ENCODE results near the gene MFSD12. TPM values are rescaled to one million over a fixed set of nuclear protein-coding genes. Genes with fewer than 3 reads are reported as not detected.

MFSD12 gene
- polyA plus RNA-seq, 3 donors = 44.0 to 93.7 (median 60.7) TPM

DNA sequence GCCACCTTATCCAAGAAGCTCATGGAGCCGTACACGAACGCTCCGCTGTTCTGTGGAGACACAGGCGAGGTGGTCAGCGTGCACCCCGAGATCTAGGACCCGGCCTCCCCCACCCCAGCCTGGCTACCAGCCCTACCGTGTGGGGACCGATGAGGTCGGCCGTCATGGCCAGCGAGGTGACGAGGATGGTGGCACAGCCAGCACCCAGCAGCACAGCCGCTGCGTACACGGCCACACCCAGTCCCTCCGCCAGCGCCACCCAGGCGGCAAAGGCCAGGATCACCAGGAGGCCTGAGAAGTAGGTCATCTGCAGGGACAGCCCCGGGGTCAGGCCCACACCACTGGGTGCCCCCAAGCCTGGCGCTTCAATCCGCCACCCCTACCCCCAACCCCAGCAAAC, 11.3 kb downstream of the MFSD12 start:
- no peak for DNase-seq (ENCODE audit: extremely low read depth in 1 of 11, low read depth in 9 of 11, low spot score in 4 of 11)

DNA sequence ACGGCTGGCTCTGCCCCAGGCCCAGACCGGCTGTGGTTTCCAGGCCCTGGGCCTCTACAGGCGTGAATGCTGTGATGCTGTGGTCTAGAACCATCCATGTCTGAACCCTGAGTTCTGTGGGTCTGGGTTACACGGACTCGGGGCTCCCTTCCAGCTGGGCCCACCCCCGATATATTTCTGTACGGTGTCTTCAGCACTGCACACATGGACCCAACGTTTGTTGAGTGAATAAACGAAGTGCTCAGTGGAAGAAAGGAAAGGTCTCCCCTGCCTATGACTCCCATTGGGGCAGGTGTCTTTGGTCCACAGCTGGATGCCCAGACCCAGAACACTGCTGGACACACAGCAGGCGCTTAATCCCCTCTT, 11.7 kb downstream of the MFSD12 start:
- DNase-seq (ENCODE audit: extremely low read depth in 1 of 11, low read depth in 9 of 11, low spot score in 4 of 11) = no peak

DNA sequence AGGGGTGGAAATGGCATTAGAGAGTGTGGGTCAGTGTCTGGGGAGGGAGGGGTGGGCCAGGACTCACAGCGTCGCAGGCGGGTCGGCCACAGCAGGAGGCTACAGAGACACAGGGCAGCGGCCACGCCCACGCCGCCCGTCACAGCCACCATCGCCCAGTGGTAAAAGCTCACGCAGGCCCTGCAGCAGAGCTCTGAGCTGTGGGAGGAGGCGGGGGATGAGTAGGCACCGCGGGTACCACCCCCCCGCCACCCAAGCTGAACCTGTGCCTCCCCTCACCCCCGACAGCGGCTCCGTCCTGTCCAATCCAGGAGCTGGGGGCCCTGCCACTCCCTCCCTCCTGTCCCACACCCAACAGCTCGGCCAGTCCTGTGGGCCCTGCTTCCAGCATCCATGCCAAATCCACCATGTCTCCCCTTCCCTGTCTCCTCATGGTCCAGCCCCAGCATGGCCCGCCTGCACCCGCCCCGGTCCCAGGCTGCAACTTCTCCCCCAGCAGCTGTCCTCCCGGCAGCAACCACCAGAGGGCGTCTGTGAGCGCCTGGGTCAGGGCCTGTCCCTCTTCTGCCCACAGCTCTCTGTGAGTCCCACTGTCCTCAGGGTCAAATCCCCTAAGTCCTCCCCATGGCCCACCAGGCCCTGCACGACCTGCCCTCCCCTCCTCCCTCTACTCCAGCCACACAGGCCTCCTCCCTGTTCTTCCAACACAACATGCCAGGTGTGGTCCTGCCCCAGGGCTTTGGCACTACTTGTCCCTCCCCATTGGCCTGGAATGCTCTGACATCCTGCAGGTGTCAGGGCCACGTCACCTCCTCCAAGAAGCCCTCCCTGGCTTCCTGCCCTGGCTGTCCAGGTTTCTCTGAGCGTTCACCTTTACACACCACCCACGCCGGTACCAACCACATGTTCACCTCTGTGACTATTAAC, 12.4 kb downstream of the MFSD12 start:
- no peak for DNase-seq (ENCODE audit: extremely low read depth in 1 of 11, low read depth in 9 of 11, low spot score in 4 of 11)

- DNase-seq (ENCODE audit: extremely low read depth in 1 of 11, low read depth in 9 of 11, low spot score in 4 of 11) = no peak
These were observed 13.4 kb downstream of the MFSD12 start for GRCh38 chr19:3544058-3544376.

DNA sequence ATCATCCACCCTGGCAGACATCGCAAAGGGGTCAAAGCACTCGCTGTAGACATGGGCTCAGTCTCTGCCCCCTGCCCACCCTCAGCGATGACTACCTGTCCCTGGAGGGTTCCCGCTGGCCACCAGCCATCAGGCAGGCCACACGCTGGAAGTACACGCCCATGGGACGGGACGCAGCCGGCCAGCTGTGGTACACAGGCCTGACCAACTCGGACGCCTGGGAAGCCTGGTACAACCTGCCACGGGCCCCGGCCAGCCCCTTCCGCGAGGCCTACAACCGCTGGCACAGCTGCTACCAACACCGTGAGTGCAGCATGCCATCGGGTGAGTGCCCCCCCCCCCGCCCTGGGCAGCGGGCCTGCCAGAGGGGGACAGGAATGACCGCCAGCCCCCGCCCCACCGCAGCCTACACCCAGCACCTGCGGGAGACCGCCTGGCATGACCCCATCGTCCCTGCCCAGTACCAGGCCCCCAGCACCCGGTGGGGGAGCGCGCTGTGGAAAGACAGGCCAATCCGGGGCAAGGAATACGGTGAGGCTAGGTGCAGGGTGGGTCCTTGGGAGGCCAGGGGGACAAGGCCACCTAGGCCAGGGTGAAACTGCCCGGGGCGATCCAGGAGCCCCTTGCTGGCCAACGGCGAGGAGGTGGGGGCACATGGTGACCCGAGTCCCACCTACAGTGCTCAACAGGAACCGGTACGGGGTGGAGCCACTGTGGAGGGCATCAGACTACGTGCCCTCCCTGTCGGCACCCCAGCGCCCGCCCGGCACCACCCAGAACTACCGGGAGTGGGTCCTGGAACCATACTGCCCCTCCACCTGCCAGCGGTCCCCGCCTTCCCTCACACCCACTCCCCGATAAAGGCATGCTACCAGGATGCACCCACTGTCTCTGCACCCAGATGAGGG, 14.0 kb downstream of the MFSD12 start:
- no peak for DNase-seq (ENCODE audit: extremely low read depth in 1 of 11, low read depth in 9 of 11, low spot score in 4 of 11)

- DNase-seq (ENCODE audit: extremely low read depth in 1 of 11, low read depth in 9 of 11, low spot score in 4 of 11) = no peak
These were observed 17.6 kb downstream of the MFSD12 start for GRCh38 chr19:3539756-3540118.

- DNase-seq (ENCODE audit: extremely low read depth in 1 of 11, low read depth in 9 of 11, low spot score in 4 of 11) = no peak
These were observed 18.2 kb downstream of the MFSD12 start, which contains the start of gene TEKTIP1 for GRCh38 chr19:3538965-3539755. Gene TEKTIP1 (plus strand): TSS chr19:3539174. CDS start chr19:3539178, 4 bp downstream.

GRCh38 chr19:3538258-3538929, 19.0 kb downstream of the MFSD12 start:
- DNase-seq (ENCODE audit: extremely low read depth in 1 of 11, low read depth in 9 of 11, low spot score in 4 of 11) = no peak

DNA sequence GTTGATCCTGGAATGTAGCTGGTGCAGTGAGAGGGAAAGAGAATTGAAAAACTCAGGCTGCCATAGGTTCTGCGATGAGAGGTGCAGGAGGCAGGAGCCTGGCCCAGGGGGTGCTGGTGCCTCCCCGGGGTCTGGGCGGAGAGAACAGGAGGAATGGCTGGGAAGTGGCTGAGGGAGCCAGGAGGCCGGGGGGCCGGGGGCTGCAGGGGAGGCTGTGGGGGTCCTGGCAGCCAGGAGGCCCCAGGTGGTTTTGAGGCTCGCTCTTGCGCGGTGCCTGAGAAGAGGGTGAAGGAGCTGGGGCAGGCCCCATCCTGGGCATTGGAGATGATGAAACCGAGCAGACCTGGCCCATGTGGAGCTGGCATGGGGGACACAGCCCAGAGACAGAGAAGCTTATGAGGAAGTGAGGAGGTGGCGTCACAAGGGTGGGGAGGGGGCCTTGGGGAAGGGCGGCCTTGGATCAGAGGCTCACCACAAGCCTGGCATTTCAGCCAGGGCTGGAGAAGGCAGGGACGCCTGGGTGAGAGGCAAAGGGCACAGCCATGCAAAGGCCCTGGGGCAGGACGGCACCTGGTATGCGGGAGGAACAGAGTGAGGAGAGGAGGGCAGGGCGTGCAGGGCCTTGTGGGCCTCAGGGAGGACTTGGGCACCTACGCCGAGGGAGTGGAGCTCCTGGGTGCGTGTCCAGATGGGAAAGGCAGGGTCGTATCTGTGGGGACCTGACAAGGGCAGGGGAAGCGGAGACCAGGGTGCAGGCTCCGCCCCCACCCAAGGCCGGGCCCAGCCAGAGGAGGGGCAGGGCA, 19.7 kb downstream of the MFSD12 start:
- DNase-seq (ENCODE audit: extremely low read depth in 1 of 11, low read depth in 9 of 11, low spot score in 4 of 11) = no peak

DNA sequence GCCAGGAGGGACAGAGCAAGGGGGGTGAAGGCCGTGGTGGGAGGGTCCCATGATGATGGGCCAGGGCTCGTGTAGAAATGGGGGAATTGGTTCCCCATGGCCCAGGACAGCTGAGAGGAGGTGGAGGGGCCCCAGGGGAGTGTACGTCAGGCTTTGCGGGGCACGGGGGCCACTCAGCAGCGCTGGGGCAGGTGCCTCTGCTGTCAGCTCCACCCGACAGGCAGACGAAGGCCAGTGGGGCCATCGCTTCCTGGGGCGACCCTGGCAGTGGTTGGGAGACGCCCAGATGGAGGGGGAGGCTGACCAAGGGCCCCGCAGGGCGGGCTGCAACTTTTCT, 20.3 kb downstream of the MFSD12 start:
- DNase-seq (ENCODE audit: extremely low read depth in 1 of 11, low read depth in 9 of 11, low spot score in 4 of 11) = no peak

DNA sequence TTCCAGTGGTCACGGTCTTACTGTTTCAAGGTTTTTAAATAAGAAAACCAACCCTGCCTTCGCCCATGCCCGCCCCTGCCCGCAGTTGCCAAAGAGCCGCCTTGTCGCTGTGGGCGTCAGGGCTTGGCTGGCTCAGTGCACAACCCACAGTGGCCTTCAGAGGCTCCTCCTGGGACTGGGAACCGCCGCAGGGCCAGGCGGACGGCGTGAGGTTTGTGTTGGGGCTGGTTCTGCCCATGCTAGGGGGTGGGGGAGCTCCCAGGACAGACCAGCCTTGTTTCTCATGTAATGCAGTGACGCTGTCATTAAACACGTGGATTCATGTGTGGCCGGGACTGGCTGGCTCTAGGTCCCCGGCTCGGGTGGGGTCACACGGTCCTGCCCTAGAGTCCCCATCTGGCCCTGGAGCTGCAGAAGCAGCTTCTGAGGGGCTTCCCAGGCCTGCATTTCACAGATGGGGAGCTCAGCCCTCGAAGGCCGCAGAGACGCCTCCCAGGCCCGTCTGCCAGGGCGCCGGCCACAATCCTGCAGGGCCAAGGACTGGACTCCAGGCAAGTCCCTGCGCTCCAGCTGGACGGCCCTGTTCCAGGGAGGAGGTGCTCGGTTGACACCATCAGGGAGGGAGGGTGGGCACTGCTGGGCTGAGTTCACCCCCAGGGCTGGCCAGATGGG, 20.8 kb downstream of the MFSD12 start:
- no peak for DNase-seq (ENCODE audit: extremely low read depth in 1 of 11, low read depth in 9 of 11, low spot score in 4 of 11)

GRCh38 chr19:3535981-3536380, 21.4 kb downstream of the MFSD12 start:
- no peak for DNase-seq (ENCODE audit: extremely low read depth in 1 of 11, low read depth in 9 of 11, low spot score in 4 of 11)

DNA sequence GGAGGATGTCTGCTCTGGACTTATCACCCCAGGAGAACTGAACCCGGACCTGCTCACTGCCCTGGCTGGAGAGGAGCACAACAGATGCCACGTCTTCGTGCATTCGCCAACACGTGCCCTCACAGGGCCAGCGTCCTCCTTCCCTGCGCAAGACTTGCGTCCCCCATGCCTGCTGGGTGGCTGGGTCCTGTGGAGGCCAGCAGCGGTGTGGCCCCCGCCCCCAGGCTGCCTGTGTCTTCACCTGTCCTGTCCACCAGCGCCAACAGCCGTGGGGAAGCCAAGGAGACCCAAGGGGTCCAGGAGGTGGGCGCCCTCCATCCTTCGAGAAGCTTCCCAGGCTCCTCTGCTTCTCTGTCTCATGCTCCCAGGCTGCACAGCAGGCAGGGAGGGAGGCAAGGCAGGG, 21.8 kb downstream of the MFSD12 start:
- no peak for DNase-seq (ENCODE audit: extremely low read depth in 1 of 11, low read depth in 9 of 11, low spot score in 4 of 11)

GRCh38 chr19:3535235-3535535, 22.2 kb downstream of the MFSD12 start:
- DNase-seq (ENCODE audit: extremely low read depth in 1 of 11, low read depth in 9 of 11, low spot score in 4 of 11) = no peak

DNA sequence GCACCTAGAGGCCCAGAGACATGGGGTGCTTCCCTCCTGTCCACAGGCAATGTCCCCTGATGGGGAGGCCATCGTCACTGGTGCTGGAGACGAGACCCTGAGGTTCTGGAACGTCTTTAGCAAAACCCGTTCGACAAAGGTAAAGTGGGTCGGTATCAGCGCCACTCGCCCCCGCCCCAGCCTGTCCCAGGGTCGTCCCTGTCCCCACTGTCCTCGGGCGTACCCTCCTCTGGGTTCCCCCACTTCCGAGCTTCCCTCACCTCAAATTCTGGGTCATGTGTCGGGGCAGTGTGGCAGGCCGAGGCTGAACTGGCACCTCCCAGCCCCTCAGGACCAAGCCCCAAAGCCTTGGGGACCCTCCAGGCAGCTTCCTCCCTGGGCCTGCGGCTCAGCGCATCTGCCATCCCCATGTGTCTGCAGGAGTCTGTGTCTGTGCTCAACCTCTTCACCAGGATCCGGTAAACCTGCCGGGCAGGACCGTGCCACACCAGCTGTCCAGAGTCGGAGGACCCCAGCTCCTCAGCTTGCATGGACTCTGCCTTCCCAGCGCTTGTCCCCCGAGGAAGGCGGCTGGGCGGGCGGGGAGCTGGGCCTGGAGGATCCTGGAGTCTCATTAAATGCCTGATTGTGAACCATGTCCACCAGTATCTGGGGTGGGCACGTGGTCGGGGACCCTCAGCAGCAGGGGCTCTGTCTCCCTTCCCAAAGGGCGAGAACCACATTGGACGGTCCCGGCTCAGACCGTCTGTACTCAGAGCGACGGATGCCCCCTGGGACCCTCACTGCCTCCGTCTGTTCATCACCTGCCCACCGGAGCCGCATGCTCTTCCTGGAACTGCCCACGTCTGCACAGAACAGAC, 22.8 kb downstream of the MFSD12 start:
- no peak for DNase-seq (ENCODE audit: extremely low read depth in 1 of 11, low read depth in 9 of 11, low spot score in 4 of 11)

- DNase-seq (ENCODE audit: extremely low read depth in 1 of 11, low read depth in 9 of 11, low spot score in 4 of 11) = no peak
These were observed 23.7 kb downstream of the MFSD12 start for GRCh38 chr19:3533563-3534216.

DNA sequence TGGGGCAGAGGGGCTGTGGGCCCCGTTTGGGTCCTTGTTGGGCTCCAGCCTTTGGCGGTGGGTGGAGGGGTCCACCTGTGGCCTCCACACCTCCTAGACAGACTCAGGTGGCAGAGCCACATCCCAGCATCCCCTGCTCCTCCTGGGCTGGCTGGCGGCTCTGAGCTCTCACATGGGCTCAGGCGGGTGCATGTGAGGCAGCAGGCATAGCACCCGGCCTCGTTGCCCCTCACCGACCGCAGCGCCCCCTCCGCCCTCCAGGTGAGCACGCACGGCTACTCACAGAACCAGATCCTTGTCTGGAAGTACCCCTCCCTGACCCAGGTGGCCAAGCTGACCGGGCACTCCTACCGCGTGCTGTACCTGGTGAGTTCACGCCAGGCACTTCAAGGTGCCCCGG, 24.4 kb downstream of the MFSD12 start:
- no peak for DNase-seq (ENCODE audit: extremely low read depth in 1 of 11, low read depth in 9 of 11, low spot score in 4 of 11)

All from renal cortex interstitium (tissue), 11 donors.